SIG-M5 (cell line): ENCODE measurements around the gene FKBP6.
"Not testable (repeated sequence)": the region's sequence is repeated elsewhere in the genome, so short reads cannot be mapped to it uniquely, and the experiment has no call there.

Source experiments
- DNase-seq: peaks from one replicate; lab custom pipeline; 2025; lab: John Stamatoyannopoulos, UW

The FKBP6 gene

GRCh38 chr7:73395538-73396503 lies 67.9 kb downstream of the FKBP6 start:
- DNase-seq = no peak

DNA sequence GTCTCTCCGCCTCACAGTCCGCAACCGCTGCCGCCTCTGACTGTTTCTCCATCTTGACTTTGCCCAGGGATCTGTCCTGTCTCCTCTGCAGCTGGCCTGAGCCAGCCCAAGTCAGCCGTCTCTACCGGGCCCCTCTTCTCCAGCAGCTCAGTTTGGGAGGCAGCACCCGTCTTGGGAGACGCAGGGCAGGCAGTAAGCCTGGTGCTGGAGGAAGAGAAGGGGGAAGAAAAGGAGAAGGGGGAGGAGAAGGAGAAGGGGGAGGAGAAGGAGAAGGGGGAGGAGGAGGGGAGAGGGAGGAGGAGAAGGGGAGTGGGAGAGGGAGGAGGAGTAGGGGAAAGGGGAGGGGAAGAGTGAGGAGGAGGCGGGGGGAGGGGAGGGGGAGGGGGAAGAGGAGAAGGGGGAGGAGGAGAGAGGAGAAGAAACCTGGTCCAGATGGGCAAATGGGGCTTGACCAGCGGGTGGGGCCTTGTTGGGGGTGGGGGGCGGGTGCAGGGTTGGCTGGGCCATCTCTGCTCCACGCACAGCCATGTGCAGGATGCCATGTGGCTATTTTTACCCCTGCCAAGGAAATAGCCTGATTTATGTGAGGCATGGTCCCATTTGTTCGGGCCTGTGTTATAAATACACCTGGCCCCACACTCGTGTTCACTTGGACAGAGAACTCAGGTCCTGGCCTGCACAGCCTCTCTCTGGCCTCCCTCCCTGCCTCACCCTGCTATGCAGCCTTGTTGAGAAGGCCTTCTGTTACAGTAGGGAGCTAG lies 69.7 kb downstream of the FKBP6 start:
- no peak for DNase-seq

DNA sequence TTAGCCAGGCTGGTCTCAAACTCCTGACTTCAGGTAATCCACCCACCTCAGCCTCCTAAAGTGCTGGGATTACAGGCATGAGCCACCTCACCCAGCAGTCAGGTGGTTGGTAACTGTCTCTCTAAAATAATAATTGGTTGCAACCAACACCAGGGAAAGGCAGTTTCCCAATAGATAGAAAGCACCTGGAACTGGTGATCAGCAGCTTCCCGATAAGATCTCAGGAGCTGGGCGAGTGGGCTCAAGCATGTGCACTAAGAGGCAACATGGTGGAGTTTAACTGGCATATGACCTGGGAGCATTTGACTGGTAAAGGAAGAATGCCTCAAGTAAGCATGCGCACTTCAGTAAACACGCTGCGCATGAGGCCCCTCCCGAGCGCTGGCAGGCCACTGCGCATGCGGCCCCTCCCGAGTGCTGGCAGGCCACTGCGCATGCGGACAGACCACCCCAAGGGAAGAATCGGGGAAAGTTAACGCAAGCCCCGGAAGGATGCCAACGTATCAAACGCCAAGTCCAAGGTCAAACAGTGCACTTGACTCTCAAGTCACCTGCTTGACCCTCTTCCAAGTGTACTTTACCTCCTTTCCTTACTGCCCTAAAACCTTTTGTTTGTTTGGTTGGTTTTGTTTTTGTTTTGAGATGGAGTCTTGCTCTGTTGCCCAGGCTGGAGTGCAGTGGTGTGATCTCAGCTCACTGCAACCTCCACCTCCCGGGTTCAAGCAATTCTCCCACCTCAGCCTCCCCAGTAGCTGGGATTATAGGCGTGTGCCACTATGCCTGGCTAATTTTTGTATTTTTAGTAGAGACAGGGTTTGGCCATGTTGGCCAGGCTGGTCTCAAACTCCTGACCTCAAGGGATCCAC lies 71.5 kb downstream of the FKBP6 start:
- DNase-seq = not testable (repeated sequence)

- not testable (repeated sequence) for DNase-seq
These were observed 76.9 kb downstream of the FKBP6 start for GRCh38 chr7:73404860-73405259.
